Amygdala (tissue), 56 donors: ENCODE results near the gene KCNMB2.
"Not testable (repeated sequence)": the region's sequence is repeated elsewhere in the genome, so short reads cannot be mapped to it uniquely, and the experiment has no call there.

Experiments used
- DNase-seq, 56 donors: peaks; one replicate each; lab custom pipeline; 2025; lab: John Stamatoyannopoulos, UW

KCNMB2 gene

DNA sequence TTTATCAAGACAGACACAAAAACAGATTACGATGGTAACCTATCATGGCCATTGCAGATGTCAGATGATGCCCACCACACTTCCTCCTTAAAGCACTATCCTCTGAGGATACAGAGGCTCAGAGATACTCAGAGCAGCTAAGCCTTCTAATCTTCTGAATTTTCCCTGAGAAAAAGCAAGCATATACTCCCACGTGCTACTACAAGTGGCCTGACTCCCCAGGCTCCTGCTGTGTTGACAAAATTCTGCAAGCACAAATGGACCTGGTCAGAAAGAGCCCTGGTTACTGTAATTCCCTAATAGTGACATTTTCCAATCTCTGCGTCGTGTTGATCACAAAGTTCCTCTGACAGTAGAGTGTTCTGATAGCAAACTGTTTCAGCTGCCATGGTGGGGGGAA is 207.1 kb downstream of the KCNMB2 start:
- DNase-seq = no peak

DNA sequence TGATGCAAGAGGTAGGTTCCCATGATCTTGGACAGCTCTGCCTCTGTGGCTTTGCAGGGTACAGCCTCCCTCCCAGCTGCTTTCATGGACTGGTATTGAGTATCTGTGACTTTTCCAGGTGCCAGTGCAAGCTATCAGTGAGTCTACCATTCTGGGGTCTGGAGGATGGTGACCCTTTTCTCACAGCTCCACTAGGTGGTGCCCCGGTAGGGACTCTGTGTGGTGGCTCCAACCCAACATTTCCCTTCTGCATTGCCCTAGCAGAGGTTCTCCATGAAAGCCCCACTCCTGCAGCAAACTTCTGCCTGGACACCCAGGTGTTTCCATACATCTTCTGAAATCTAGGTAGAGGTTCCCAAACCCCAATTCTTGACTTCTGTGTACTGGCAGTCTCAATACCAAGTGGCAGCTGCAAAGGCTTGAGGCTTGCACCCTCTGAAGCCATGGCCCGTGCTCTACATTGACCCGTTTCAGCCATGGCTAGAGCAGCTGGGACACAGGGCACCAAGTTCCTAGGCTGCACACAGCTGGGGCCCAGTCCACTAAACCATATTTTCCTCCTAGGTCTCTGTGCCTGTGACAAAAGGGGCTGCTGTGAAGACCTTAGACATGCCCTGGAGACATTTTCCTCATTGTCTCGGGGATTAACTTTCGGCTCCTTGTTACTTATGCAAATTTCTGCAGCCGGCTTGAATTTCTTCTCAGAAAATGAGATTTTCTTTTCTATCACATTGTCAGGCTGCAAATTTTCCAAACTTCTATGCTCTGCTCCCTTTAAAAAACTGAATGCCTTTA is 209.8 kb downstream of the KCNMB2 start:
- DNase-seq = not testable (repeated sequence)

- DNase-seq = no peak
Measured at GRCh38 chr3:178748874-178749273, 212.6 kb downstream of the KCNMB2 start.

DNA sequence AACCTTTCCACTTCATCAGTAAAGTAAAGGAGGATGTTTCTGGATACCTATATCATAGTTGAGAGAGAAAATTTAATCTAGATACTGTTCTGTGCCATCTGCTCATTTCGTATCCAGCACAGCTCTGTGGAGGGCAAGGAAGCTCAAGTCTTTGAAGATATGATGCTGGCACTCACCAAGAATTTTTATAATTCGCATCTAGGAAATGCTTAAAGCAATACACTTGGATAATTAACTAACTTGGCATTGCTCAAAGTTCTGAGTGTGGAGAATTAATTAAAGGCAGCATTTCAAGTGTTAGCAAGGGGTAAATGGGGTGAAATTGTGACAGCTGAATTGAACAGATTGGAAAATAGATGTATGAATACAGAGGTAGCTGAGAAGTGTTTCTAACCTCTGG is 213.2 kb downstream of the KCNMB2 start:
- DNase-seq = no peak

DNA sequence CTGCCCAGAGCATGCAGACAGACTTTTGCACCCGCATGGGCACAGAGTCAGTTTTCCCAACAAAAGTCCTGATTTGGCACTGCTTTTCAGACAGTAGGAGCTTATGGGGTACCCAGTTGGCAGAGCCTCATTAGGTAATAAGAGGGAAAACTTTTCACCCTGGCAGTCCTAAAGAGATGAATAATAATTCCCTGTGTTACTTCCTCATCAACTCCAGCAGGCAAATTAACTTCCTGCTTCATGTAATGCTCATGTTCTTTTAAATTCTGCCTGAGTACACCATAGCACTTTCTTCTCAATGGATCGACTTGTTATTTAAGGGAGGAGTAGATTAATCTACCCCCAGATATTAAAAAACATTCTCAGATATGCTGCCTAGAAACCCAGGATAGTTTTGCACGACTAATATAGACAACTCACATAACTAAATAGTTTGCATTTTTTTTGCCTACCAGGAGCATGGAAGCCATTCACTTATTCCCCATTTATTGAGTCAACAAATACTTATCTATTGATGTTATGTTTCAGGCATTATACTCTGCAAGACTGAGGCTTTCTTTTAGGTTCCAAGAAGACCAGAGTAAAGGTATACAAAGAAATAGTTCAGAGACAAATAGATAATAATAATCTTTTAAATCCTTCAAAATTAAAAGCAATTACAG is 214.5 kb downstream of the KCNMB2 start:
- DNase-seq = no peak

- DNase-seq = no peak
Measured at GRCh38 chr3:178752843-178753242, 216.6 kb downstream of the KCNMB2 start.

- DNase-seq = peak in 1 of 56 donors; percentile 2
Measured at GRCh38 chr3:178754852-178755510, 218.7 kb downstream of the KCNMB2 start.

GRCh38 chr3:178761024-178761423 is 224.8 kb downstream of the KCNMB2 start:
- no peak for DNase-seq

- DNase-seq = no peak
Measured at GRCh38 chr3:178761461-178761860, 225.2 kb downstream of the KCNMB2 start.

DNA sequence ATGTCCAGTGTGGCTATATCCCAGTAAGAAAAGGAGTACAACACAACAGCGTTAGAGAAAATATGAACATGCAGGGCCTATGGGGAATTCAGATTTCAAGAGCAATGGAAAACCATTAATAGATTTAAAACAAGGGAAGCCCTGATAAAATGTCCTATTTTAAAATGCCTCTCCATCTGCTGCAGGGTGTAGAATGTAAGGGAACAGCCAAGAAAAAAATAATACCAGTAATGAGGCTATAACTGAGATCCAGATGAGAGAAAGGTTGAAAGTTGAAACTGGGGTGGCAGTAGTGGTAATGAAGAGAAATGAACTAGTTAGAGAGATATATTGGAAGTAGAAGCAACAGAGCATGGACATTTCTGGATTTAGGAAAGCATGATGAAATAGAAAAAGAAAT is 226.1 kb downstream of the KCNMB2 start:
- DNase-seq = no peak

- DNase-seq = no peak
Measured at GRCh38 chr3:178765472-178765871, 229.2 kb downstream of the KCNMB2 start.

- DNase-seq = no peak
Measured at GRCh38 chr3:178767581-178767980, 231.3 kb downstream of the KCNMB2 start.

GRCh38 chr3:178768072-178768864 is 232.0 kb downstream of the KCNMB2 start:
- no peak for DNase-seq

DNA sequence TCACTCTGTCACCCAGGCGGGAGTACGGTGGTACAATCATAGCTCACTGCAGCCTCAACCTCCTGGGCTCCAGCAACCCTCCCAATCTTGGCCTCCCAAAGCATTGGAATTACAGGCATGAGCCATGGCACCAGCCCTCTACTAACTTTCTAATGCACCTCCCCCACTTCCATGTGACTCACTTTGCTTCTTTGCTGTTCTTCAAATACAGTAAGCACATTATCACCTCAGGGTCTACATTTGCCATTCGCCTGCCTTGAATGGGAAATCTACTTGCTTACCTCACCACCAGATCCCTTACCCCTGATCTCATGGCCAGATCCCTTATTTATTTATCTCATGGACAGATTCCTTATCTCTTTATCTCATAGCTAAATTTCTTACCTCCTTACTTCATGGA is 235.3 kb downstream of the KCNMB2 start:
- no peak for DNase-seq

DNA sequence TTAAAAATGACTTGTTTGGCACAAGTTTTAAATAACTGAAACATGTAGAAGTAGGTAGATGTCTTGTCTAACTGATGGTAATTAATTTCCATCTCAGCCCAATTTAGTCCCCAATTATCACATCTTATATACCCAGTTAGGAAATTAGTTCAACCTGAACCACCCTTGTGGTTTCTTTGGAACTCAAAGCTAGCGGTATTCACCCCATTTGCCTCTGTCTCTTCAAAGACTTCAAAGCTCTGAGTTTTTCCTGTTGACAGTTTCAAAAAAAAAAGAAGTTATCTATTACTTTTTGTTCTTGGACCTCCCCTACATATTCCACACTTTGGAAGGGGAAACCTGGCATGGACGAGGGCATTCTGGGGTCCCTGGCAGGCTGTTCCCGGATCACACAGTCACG is 236.5 kb downstream of the KCNMB2 start:
- DNase-seq = no peak

DNA sequence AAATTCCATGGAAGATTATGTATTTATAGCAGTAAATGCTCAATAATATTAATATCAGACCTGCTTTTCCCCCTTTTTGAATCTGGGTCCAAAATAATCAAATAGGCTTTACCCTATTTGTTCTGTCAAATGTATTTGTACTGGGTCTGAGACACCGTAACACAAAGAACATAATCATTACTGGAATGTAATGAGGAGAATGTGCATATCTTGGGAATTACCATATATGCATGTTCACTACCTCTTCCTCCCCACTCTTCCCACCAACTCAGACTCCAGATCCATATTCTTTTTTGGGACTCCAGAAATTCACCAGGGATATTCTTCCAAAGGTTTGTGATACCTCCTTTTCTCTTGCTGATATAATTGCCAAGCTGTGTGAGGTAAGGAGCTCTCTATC is 237.1 kb downstream of the KCNMB2 start:
- no peak for DNase-seq

DNA sequence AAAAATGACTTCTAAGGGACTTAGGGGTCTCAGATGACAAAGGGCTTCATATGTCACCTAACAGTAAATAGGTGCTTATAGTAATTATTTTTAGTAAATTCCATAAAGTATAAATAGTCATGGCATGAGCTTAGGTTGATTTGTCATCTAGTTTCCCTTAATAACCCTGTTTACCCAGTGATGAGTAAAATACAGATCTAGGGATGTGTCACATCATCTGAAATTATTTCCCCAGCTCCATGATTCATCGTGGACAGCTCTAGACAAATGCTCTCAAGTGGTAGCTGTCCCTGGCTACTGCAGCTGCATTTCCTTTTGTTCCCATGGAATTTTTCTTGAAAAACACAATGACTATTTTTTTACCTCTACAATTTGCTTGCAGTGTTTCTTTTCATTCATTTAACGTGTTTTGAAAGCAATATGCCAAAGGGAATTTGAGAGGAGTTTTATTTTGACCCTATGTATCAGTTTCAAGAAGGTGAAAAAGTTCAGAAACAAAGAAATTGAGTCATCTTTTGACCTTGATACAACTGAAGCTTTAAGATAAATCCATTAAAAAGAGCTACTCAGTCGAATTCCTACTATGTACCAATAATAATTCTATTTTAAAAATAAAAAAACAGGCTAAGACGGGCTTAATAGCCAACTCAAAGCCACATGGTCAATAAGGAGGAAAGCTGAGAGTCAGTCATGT is 241.6 kb downstream of the KCNMB2 start:
- DNase-seq = no peak

DNA sequence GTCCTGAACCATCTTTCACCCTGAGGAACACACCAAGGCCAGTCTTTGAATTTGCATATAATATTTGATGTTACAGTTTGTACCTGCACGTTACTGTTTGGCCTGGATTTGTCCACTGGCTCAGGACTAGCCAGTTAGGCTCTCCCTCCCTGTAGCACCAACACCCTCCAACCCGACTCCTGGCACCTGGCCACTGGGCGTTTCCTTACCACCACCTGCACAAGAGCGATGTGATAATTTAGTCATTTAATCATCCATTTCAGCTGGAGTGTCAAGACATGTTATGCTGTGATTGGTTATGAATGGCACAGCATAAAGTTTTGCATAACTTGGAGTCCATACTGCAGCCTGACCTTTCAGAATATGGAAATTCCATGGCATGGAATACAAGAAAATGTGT is 242.4 kb downstream of the KCNMB2 start:
- no peak for DNase-seq

- DNase-seq = no peak
Measured at GRCh38 chr3:178785961-178786360, 249.7 kb downstream of the KCNMB2 start.

- DNase-seq = no peak
Measured at GRCh38 chr3:178787960-178788359, 251.7 kb downstream of the KCNMB2 start.
